ENCODE measurements around the gene AHCYL2.

- TF ChIP-seq EZH2 (IDR thresholded peaks at IDR 0.05; ENCODE audit: borderline replicate concordance, low read length) (no peak), CTCF (conservative IDR thresholded peaks at IDR 0.05 in 1 of 2, IDR thresholded peaks at IDR 0.05 in 1 of 2; ENCODE audit: extremely low read depth in 1 of 2, insufficient read depth in 1 of 2, low read depth in 1 of 2, low read length in 2 of 2) (no peak)
Measured at GRCh38 chr7:129412501-129412900, 187.7 kb downstream of the AHCYL2 start.
